Occipital lobe (tissue), 2 donors: ENCODE measurements around the gene PTN. TPM values are rescaled to one million over a fixed set of nuclear protein-coding genes. Genes with fewer than 3 reads are reported as not detected.

Source experiments
- DNase-seq: peaks from one replicate; lab custom pipeline; 2025; lab: John Stamatoyannopoulos, UW
- total RNA-seq: library from RNA; depleted of rRNA; stranded (reverse); fragments of >200 nt; gene quantifications from one replicate; pipeline ENCODE4 v1.2.3, GENCODE V29; 2014

Gene PTN, protein sequence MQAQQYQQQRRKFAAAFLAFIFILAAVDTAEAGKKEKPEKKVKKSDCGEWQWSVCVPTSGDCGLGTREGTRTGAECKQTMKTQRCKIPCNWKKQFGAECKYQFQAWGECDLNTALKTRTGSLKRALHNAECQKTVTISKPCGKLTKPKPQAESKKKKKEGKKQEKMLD
- total RNA-seq, result 182 TPM

DNA sequence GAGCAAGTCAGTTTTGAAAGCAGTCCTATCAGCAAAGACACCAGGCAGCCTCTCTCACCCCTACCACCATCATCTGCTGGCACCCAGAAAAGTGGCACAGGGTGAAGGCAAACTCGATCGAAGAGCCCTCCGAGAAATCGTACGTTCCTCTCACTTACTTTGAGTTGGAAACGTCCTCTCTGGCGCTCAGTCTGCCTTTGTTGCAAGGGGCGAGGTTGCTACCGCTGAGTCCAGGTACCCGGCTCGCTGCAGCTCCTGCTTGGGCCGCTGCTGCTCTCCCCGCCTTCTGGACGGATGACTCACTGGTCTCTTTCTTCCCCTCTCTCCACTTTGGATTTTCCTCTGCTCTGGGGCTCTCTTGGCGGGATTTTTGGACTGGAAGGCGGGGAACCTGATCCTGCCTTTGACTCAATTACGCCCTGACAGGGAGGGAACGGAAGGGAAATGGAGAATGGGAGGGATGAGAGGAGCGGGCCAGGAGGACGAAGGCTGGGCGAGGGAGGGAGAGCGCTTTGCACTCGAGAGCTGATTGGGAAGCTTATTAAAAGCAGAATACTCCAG lies at the start of gene PTN:
TSS of gene PTN (minus strand) at position 453 of the 561 bp plus-strand sequence. CDS start 88,760 bp downstream, outside the sequence.
- peak; percentile 73 for DNase-seq

DNA sequence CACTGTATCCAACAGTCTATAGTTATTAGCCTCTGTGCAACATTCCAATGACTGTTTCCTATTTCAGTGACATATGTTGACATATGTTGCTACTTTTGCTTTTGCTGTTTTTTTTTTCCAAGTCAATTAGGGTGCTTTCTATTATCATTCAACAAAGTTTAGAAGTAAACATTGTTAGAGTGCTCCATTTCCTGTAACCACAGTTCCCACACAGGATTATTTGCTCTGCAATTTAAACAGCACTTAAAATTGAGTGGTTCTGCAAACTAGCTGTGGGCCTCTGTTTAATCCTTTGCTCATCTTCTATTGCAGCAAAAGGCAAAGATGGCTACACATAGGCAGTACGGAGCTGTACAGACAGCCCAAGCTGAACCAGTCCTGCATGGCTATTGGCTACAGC lies 46.5 kb upstream of the PTN start:
- DNase-seq, result no peak

DNA sequence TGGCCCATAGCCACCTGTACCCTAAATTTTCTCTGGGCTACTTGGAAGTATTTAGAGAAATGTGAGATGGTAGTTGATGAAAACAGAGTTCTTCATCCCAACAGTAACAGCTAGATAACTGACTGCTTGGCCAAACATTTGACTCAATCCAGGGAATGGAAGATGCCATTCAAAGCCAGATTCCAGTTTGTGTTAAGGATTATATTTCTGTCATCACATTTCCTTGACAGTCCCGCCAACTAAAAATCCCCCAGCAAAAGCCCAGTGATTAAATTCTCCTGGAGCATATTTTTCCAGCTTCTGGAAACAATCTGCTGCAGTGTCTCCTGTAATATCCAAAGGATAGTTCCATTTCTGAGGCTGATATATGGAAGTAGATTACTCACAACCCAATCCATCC lies 45.4 kb upstream of the PTN start:
- DNase-seq, result no peak

DNA sequence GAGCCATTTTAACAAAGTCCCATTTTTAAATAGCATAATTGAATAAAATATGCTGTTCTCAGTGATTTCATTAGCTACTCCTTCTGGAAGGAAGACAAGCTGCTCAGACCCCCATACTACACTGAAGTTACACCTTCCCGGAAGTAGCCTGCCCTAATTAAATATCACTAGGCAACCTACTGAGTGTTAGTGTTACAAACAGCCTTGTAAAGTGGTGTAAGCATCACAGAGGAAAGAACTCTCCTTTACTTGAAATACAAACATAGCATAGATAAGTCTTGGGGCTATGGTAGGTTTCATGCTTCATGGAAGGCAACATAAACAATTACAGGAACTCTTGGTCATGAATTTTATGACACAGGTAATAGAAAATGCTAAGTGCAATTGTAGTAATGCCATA lies 43.4 kb upstream of the PTN start:
- DNase-seq, result no peak

DNA sequence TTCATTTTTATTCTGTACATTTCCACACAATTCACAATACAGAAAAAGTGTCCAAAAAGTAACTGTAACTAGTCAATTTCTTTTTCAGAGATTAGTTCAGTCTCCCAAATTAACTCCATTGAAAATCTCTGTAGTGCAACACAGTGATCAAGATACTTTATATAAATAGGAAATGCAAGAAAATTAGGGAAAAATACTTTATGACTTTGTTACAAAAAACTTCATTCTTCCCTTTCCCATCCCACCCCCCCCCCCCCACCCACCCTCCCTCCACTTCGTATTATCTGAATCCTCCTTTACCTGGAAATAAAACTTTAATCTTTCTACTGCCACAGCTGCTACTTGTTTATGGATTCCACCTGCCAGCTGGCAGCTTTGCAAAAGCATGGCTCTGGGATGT lies 37.5 kb upstream of the PTN start:
- DNase-seq, result no peak

DNA sequence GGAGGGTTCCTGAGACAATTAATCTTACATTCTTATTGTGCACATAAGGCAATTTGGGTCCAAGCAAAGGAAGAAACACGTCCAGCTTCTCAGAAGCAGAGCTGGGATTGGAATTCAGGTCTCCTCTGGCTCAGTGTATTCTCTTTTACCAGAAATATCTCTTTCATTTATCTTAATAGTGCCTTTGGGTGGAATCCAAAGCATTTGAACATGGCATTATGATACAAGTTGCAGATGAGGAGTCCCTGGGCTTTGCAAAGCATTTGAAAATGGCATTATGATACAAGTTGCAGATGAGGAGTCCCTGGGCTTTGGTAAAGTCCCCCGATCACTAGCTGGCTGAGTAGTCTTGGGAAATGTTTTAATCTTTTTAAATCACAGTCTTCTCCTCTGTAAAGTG lies 30.0 kb upstream of the PTN start:
- DNase-seq, result no peak

DNA sequence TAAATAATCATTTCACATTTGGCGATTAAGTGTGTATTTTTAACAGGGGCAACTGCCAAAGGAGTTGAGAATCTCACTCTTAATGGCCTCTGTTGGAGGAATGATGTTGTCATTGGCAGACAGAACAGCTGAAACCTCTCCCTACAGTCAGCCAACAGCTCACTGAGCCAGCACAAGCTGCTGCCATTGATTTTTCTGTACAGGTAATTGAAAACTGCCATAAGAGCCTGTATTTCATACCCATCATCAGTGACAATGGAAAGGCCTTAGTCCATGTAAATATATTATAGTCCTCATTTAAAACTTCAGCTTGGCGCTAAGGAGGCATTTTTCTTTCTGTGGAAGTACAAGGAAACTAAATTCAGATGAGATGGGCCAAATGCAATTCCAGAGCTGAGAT lies 28.1 kb upstream of the PTN start:
- no peak for DNase-seq

DNA sequence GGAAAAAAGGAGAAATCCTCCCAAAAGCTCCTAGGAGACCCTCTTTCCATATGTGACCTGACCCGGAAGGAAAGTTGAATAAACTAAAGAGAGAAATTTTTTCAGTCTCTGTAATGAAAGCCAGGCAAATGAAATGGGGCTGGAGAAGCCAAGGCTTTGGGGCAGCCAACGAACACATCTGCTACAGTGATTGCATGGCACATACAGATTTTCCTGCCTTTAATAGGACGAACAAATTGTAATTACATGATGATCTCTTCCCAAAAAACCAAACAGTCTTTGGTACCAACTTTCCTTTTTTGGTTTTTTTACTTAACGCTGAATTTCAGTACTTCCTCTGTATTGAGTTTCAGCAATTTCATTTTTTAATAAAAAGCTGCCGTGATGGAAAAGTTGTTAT lies 23.5 kb upstream of the PTN start:
- DNase-seq, result no peak

DNA sequence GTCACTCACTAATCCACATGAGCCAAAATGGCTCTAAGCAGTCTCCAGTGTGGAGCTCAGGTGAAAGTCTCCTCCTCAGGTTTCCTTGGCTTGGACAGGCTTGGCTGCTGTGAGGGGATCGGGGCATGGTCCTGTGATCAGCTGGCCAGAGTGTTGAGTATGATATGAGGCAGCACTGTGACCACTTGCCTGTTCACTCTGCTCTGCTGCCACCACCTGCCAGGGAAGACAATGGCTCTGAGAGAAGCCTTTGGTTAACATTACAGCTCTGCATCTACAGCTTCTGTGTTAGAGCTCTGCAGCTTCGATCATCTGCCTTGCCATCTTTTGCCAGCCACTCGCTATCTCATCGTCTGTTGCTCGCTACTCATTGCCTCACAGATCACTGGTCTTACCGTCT lies 20.1 kb upstream of the PTN start:
- no peak for DNase-seq

DNA sequence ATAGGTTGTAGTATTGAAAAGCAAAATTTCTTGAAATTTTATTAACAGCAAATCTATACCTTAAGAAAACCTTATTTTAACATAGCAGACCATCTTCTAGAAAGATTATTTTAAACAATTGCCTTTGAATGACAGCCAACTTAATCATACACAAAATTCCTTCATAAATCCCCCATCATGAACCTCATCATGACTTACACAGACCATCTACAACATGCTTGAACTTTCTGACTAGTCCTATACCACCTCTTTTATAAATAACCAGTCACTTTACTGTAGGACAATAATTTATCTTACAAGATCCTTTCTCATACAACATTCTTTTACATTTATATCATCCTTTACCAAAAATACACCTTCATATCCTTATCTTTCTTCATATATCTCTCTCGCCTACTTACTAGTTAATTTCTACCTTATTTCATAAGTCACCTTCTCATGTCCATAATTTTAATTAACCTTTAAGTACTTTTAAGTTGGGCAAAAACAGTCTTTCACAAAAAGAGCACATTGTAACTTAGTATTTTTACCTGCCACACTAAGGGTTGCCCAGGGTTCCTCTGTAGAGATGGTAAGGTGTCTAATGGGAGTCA lies 16.6 kb upstream of the PTN start:
- no peak for DNase-seq

DNA sequence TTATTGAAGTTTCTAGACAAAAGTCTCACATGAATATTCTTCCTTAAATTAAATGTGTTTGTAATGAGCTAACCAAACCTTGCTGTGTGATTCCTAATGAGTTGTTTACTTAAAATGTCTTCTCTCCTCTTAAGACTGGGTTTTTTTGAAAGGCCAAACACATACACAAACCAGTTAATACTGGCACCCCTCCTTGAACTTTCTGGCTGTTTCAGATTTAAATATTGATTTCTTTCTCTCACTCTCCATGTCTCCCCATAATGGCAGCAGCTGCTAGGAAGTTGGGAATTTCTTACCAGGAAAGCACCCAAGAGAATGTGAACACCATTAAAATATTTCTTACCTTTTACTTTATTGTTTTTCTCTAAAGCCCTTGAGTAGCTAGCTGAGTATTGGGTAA lies 11.4 kb upstream of the PTN start:
- DNase-seq, result no peak

DNA sequence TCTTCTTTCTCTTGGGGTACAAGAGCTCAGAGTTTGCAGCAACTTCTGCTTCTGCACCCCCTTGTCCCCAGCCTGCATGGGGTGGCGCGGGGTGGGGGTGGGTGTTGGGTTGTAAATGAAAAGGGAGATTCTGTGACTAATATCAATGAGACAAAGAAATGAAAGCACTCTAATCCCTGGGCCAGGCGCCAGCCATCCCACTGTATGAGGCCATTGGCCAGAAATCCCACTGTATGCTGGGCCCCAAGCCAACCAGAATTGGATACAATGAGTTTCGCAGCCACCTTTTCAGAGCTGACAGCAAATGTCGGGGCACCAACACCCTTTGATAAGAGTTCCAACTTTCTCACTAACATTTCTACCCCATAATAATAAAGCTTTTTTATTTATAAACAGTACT lies 10.9 kb upstream of the PTN start:
- DNase-seq, result no peak

DNA sequence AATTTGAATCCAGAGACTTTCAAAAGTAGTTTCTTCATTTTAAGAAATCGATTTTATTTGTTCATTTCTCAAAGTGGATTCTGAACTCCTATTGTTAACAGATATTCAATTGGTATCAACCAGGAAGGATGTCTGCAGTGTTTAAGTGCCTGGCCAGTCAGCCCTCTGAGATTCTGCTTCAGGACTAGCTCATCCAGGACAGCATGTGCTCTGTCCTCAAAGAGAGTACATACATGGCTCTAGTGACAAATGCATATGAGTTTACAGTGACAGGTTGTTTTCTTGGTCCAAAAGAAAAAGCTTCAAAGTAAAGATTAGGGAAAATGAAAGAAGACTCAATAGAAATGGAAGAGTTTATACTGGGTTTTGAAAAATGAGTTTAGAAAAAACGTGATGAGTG lies 8.4 kb upstream of the PTN start:
- no peak for DNase-seq

DNA sequence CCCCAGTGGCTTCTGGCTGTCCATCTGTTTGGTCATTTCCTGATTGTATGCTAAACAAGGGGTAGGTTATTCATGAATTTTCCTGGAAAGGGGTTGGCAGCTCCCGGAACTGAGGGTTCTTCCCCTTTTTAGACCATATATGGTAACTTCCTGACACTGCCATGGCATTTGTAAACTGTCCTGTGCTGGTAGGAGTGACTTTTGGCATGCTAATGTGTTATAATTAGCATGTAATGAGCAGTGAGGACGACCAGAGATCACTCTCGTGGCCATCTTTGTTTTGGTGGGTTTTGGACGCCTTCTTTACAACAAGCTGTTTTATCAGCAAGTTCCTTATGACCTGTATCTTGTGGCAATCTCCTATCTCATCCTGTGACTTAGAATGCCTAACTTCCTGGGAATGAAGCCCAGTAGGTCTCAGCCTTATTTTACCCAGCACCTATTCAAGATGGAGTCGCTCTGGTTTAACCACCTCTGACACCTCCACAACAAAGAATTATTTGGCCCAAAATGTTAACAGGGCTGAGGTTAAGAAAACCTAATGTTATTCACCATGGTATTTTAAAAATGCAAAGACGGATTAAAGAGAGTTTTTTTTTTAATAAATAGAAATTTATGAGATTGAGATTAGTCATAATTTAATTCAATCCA lies 2.4 kb upstream of the PTN start:
- DNase-seq, result no peak

DNA sequence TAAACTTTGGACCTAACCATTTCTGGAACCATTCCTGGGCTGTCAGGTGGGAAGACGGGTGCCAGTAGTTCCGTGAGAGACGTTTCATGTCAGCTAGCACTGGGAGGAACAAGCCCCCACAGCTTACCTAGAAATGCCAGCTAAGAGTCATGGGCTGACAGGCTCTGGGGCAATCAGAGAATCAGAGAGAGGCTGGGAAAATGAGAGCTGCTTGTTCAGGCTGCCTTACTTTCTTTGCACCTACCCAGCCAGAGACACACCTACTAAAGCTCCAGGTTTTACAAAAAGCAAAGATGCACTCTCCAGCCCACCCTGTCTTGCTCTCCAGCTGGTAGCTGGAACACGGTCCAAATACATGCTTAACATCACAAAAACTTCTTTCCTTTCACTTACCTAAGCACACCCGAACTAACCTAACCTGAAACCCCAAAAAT lies 688 bp downstream of the PTN start:
- no peak for DNase-seq

DNA sequence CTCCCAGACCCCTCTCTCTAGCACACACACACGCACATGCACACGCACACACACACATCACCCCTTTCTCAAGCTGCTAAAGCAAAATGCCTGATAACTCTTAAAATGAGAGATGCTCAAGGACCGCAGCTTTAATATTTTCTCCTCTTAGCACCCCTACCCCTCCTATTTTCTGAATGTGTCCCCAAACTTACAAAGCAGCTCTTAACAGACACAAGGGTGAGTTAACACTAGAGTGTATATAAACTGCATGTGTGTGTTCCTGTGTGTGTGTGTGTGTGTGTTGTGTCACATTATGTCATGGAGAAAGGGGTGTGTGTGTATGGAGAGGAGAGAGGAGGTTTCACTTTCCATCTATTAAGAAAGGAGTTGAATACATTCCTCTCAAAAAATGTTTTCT lies 1.3 kb downstream of the PTN start:
- no peak for DNase-seq

DNA sequence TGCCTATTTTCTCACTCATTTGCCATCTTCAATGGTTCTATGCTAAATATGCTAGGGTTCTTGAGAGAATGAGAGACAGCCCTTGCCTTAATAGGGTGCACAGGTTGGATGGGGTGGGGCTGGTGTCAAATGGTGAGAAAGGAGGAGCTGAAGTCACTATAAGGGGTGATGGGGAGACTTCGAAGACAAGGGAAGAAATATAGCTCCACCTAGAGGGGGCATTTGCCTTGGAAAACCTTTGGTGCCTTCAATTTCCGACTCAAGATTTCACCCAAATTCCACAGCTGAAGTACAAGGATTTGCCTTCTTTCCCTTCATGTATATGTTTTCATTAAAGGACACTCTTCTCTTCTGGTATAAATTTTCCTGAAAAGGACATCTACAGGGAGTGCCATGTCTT lies 5.6 kb downstream of the PTN start:
- DNase-seq, result no peak

DNA sequence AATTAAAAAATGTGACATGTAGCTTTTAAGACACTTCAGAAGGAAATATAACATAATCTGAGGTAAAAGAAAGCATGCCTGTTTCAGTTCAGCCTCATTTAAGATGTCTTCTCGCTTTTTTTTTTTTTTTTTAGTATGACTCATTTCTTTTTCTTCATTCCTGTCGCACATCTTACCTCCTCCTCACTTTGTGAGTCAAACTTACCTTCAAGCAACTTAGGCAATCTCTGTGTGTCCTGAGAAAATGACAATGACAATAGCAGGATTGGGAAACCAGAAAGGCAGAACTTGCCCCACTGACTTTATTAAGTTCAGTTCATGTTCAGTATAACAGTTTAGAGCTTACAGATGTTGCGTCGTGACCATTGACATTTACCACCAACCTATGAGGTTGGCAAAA lies 7.7 kb downstream of the PTN start:
- DNase-seq, result no peak

DNA sequence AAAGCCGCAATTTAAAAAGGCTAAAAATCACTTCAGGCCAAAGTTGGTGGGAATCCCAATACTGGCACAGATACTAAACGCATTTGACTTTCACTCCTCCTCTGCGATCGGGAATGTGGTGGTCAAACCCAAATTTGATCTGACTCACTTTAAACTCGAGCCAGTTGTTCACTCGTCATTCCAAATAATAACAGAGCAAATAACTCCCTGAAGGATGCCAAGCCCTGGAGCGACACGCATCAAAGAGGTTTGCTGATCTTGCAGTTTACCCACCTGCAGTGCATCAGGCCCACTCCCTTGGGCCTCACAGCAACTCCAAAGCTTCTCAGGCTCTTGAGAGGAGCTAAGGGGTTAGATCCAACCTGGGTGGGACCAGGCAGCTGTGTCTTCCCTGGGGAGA lies 12.2 kb downstream of the PTN start:
- DNase-seq, result no peak

DNA sequence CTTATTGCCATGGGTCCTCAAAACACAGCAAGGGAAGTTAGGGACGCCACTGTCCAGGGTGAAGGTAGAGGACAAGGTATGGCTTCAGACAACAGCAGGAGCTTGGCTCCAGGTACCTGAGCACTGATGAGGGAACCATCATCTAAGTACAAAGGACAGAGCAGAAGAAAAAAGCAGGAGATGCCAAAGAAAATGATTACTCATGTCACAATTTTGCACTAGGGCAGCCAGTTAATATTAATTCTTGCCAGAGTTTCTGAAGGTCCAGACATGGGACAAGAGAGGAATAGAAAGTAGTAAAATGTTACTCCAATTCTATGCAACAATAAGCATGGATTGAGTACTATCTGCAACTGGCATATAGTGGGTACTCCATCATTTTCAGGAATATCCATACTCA lies 14.1 kb downstream of the PTN start:
- DNase-seq, result no peak

DNA sequence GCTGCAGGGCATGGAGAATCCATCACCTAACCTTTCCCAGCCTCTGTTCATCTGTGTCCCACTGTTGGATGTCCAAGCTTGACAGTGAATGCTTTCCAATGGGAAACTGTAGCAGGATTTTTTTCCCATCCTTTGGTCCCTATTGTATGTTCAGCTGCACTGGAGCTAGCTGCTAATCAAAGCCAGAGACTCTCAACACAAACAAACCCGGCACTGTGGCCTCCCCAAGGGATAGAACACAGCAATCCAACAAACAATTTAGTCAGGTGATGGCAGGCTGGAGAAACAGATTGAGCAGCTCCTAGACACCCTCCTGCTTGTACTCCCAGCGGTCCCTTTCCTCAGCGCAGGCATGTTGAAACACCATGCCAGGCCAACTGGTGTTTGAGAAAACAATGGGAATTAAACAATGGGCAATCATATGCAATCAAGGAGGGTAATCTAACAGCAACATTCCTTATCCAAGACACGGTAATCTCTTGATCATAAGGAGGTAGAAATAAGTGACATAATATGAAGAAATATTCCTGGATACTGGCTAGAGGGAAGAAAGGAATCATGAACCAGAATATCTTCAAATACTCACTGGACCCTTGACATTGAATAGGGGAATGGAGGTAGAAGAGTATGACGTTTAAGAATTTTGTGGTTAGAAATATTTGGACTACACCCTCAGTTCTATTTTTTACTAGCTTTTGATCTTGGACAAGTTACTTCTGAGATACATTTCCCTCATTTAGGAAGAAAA lies 15.0 kb downstream of the PTN start:
- DNase-seq, result no peak

DNA sequence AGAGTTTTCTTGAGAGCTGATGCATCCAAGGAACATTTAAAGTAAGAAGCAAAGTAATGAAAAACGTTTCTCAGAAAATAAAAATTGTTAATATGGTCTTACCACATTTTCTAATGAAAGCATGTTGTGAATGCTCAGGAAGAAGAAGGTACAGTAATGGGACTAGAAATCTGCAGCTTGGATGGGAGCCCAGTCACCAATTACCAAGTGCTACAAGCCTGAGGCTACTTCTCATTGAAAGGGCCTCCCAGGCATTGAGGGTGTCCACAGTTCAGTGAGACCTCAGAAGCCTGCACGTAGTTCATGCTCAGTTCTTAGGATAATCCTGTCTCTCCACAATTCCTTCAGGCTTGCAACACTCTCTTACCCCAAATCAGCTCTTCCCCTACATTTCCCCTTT lies 17.6 kb downstream of the PTN start:
- no peak for DNase-seq
